Measurements from ENCODE around the gene PIBF1.
"Not testable (repeated sequence)": the region's sequence is repeated elsewhere in the genome, so short reads cannot be mapped to it uniquely, and the experiment has no call there.

The PIBF1 gene

GRCh38 chr13:72820156-72820897 lies 38.4 kb downstream of the PIBF1 start:
- no peak for FAIRE-seq
- DNase-seq (ENCODE audit: extremely low spot score, insufficient read length, low read depth) = no peak

GRCh38 chr13:72820898-72821279 lies 39.0 kb downstream of the PIBF1 start:
- FAIRE-seq (no peak), DNase-seq (ENCODE audit: extremely low spot score, insufficient read length, low read depth) (no peak)

- DNase-seq (ENCODE audit: extremely low spot score, insufficient read length, low read depth) = no peak
- FAIRE-seq = no peak
These were observed 41.1 kb downstream of the PIBF1 start for GRCh38 chr13:72823081-72823480.

- DNase-seq (ENCODE audit: extremely low spot score, insufficient read length, low read depth) (no peak), FAIRE-seq (no peak)
These were observed 41.8 kb downstream of the PIBF1 start for GRCh38 chr13:72823724-72824123.

- no peak for FAIRE-seq
- no peak for DNase-seq (ENCODE audit: extremely low spot score, insufficient read length, low read depth)
These were observed 52.7 kb downstream of the PIBF1 start for GRCh38 chr13:72834601-72835000.

- FAIRE-seq = no peak
- peak; percentile 12 for DNase-seq (ENCODE audit: extremely low spot score, insufficient read length, low read depth)
These were observed 58.0 kb downstream of the PIBF1 start for GRCh38 chr13:72839831-72840426.

GRCh38 chr13:72842991-72843390 lies 61.1 kb downstream of the PIBF1 start:
- no peak for FAIRE-seq

GRCh38 chr13:72845148-72845547 lies 63.2 kb downstream of the PIBF1 start:
- not testable (repeated sequence) for FAIRE-seq; DNase-seq (ENCODE audit: extremely low spot score, insufficient read length, low read depth)

More at GRCh38 chr13:72842991-72843390, 61.1 kb downstream of the PIBF1 start:
- no peak for DNase-seq (ENCODE audit: extremely low spot score, insufficient read length, low read depth)

- no peak for DNase-seq (ENCODE audit: extremely low spot score, insufficient read length, low read depth)
- no peak for FAIRE-seq
These were observed 67.6 kb downstream of the PIBF1 start for GRCh38 chr13:72849571-72849970.

GRCh38 chr13:72850959-72851677 lies 69.2 kb downstream of the PIBF1 start:
- no peak for FAIRE-seq

GRCh38 chr13:72851678-72852014 lies 69.7 kb downstream of the PIBF1 start:
- FAIRE-seq (no peak), DNase-seq (ENCODE audit: extremely low spot score, insufficient read length, low read depth) (no peak)

More at GRCh38 chr13:72850959-72851677, 69.2 kb downstream of the PIBF1 start:
- DNase-seq (ENCODE audit: extremely low spot score, insufficient read length, low read depth) = no peak

GRCh38 chr13:72852207-72852606 lies 70.3 kb downstream of the PIBF1 start:
- no peak for DNase-seq (ENCODE audit: extremely low spot score, insufficient read length, low read depth)
- no peak for FAIRE-seq

GRCh38 chr13:72853000-72853399 lies 71.1 kb downstream of the PIBF1 start:
- no peak for DNase-seq (ENCODE audit: extremely low spot score, insufficient read length, low read depth)
- FAIRE-seq = no peak

- peak; percentile 72 for FAIRE-seq
These were observed 82.4 kb downstream of the PIBF1 start for GRCh38 chr13:72864142-72865011.

GRCh38 chr13:72868229-72868628 lies 86.3 kb downstream of the PIBF1 start:
- DNase-seq (ENCODE audit: extremely low spot score, insufficient read length, low read depth) (no peak), FAIRE-seq (no peak)

More at GRCh38 chr13:72864142-72865011, 82.4 kb downstream of the PIBF1 start:
- no peak for DNase-seq (ENCODE audit: extremely low spot score, insufficient read length, low read depth)

- DNase-seq (ENCODE audit: extremely low spot score, insufficient read length, low read depth) (no peak), FAIRE-seq (no peak)
These were observed 93.3 kb downstream of the PIBF1 start for GRCh38 chr13:72875233-72875632.

- no peak for DNase-seq (ENCODE audit: extremely low spot score, insufficient read length, low read depth)
- no peak for FAIRE-seq
These were observed 102.2 kb downstream of the PIBF1 start for GRCh38 chr13:72884101-72884500.

- no peak for DNase-seq (ENCODE audit: extremely low spot score, insufficient read length, low read depth)
- no peak for FAIRE-seq
These were observed 104.5 kb downstream of the PIBF1 start for GRCh38 chr13:72886272-72887067.

GRCh38 chr13:72889495-72889894 lies 107.6 kb downstream of the PIBF1 start:
- FAIRE-seq (no peak), DNase-seq (ENCODE audit: extremely low spot score, insufficient read length, low read depth) (no peak)
